Adrenal gland (tissue), 12 donors: Measurements from ENCODE around the gene APCDD1L. TPM values are rescaled to one million over a fixed set of nuclear protein-coding genes. Genes with fewer than 3 reads are reported as not detected.

Experiments used
- DNase-seq, 7 donors: peaks; one replicate each; pipeline ENCODE4 v3.0.0-alpha.2; 2019 to 2020
- H3K27ac ChIP-seq, 5 donors: fragments of 200-600 bp; sonication (generic) in 4 of 5; 1 replicate in 3 of 5; 2 replicates in 2 of 5; pipeline versions ENCODE4 v1.5.1 to v1.8.0; 2016 to 2020; ENCODE audit warnings: mild to moderate bottlenecking in 1 of 5
- H3K27me3 ChIP-seq: fragments of 200-600 bp; 2 replicates; pipeline ENCODE4 v1.8.0; 2021
- H3K36me3 ChIP-seq, 2 donors: fragments of 200-600 bp; replicated peaks in 1 of 2; 1 replicate in 1 of 2; 2 replicates in 1 of 2; pipeline versions ENCODE4 v1.5.1 to v1.8.0; 2018 to 2022
- H3K4me1 ChIP-seq, 2 donors: fragments of 200-600 bp; replicated peaks in 1 of 2; 1 replicate in 1 of 2; 2 replicates in 1 of 2; pipeline versions ENCODE4 v1.5.1 to v1.8.0; 2018 to 2021
- H3K4me3 ChIP-seq, 4 donors: fragments of 200-600 bp; sonication (generic) in 3 of 4; one replicate each; pipeline ENCODE4 v1.5.1; 2016 to 2018
- H3K9me3 ChIP-seq, 3 donors: fragments of 200-600 bp; sonication (generic) in 1 of 3; replicated peaks in 1 of 3; 1 replicate in 2 of 3; 2 replicates in 1 of 3; pipeline versions ENCODE4 v1.5.1 to v1.8.0; 2016 to 2021
- CTCF ChIP-seq, 6 experiments: fragments of 450-650 bp in 4 of 6; fragments of 200-600 bp in 2 of 6; sonication (generic) in 1 of 6; IDR thresholded peaks; 1 replicate in 5 of 6; 2 replicates in 1 of 6; pipeline versions ENCODE4 v1.5.1 to v1.8.0; 2016 to 2021; ENCODE audit warnings: antibody characterized with exemption in 6 of 6, mild to moderate bottlenecking in 2 of 6, moderate library complexity in 1 of 6
- POLR2A ChIP-seq, 2 donors: fragments of 450-650 bp; IDR thresholded peaks; one replicate each; pipeline ENCODE4 v1.6.1; 2017; ENCODE audit warnings: antibody characterized with exemption in 2 of 2, mild to moderate bottlenecking in 2 of 2, moderate library complexity in 1 of 2
- WGBS, 4 donors: extraction: QIAGEN DNeasy Blood & Tissue Kit in 2 of 4; methylation state at CpG; one replicate each; pipeline versions ENCODE4 v1.1.5 to v1.1.7; 2013 to 2017; 5-methylcytosine and 5-hydroxymethylcytosine counted together
- intact Hi-C, 2 donors: fragments of 100-400 bp; cut with DNase I; formaldehyde crosslinking; loops; one replicate each; pipeline versions ENCODE4 v1.14.1 to v1.15.0; 2022 to 2023
- polyA plus RNA-seq, 3 donors: library from polyadenylated mRNA; stranded (reverse); fragments of 200-250 nt in 2 of 3; fragments of 350-450 nt in 1 of 3; fragmentation: Illumina TruSeq in 1 of 3; extraction: RNeasy Lipid Tissue Mini Kit (QIAGEN cat#74804) in 1 of 3; gene quantifications; one replicate each; pipeline ENCODE4 v1.2.3, GENCODE V29; 2013 to 2014
- total RNA-seq, 9 donors: library from RNA; depleted of rRNA in 4 of 9; stranded (reverse); fragments of >200 nt in 4 of 9; fragments of 120-200 nt in 1 of 9; fragmentation: NEBNext Ultra II Directional in 1 of 9; extraction: Animal tissue kit (Norgen Biotek cat#: 25700) in 1 of 9; gene quantifications; one replicate each; pipeline versions ENCODE4 v1.1.0 to v1.2.4, GENCODE V29; 2013 to 2023
- donor health status: healthy with polysubstance abuse.
- donor health status: Bipolar disorder and iron deficiency.
- donor health status: DM: yes; HTN: yes; CAD: no.
- donor health status: DM: no; HTN: no; CAD: no.
- donor health status: DM: no; HTN: no; CAD: no.
- donor health status: DM: yes; HTN: yes; CAD: no.

The APCDD1L gene
- total and polyA plus RNA-seq, 12 donors: 0.06 to 0.96 (median 0.27) TPM; not detected in 4

- Histone ChIP-seq H3K36me3 (no peaks in the 10 kb centered on the region), H3K27ac (peak overlapping the region in 1 of 5 donors; percentile 41), H3K4me3 (no peak overlapping the region), H3K9me3 (no peaks in the 10 kb centered on the region), H3K27me3 (no peaks in the 10 kb centered on the region), H3K4me1 (peaks cover 5 to 7% of the 10 kb centered on the region in 2 donors)
- no peak for TF ChIP-seq CTCF (IDR thresholded peaks at IDR 0.05)
- no peak for TF ChIP-seq POLR2A (IDR thresholded peaks at IDR 0.05)
- 77 to 84% (median 78%) methylated on average over 8 to 9 of the region's 9 CpGs for WGBS, 4 donors
- DNase-seq: peak in 3 of 7 donors; percentile 22 to 64 (median 24)
- intact Hi-C loops: no loop called here
These were observed 38.6 kb upstream of the APCDD1L start for GRCh38 chr20:58553841-58554240.

- peak in 3 of 7 donors; percentile 9 to 39 (median 11) for DNase-seq
- no peak overlapping the region for H3K4me3 ChIP-seq
- TF ChIP-seq POLR2A (IDR thresholded peaks at IDR 0.05): no peak
- no peak for TF ChIP-seq CTCF (IDR thresholded peaks at IDR 0.05)
- H3K9me3 ChIP-seq: no peaks in the 10 kb centered on the region
- no peaks in the 10 kb centered on the region for H3K27me3 ChIP-seq
- 86 to 100% (median 98%) methylated on average over 2 of the region's 2 CpGs for WGBS, 4 donors
- no peaks in the 10 kb centered on the region for H3K36me3 ChIP-seq
- intact Hi-C loops: no loop called here
- H3K4me1 ChIP-seq: peaks cover 5 to 7% of the 10 kb centered on the region in 2 donors
- no peak overlapping the region for H3K27ac ChIP-seq
These were observed 38.0 kb upstream of the APCDD1L start for GRCh38 chr20:58553166-58553696.

GRCh38 chr20:58552366-58552934 lies 37.3 kb upstream of the APCDD1L start:
- DNase-seq: peak in 3 of 7 donors; percentile 11 to 44 (median 12)
- WGBS, 4 donors: 88 to 93% (median 91%) methylated on average over 8 to 11 of the region's 11 CpGs
- H3K9me3 ChIP-seq: no peaks in the 10 kb centered on the region

GRCh38 chr20:58551631-58552030 lies 36.4 kb upstream of the APCDD1L start:
- 93 to 99% (median 95%) methylated on average over 8 of the region's 8 CpGs for WGBS, 4 donors
- intact Hi-C loops: no loop called here
- Histone ChIP-seq H3K27me3 (peaks cover under 1% of the 10 kb centered on the region), H3K4me3 (no peak overlapping the region), H3K27ac (no peak overlapping the region), H3K9me3 (no peaks in the 10 kb centered on the region), H3K4me1 (peaks cover 5 to 7% of the 10 kb centered on the region in 2 donors), H3K36me3 (no peaks in the 10 kb centered on the region)
- peak in 3 of 7 donors; percentile 7 to 44 (median 11) for DNase-seq
- TF ChIP-seq POLR2A (IDR thresholded peaks at IDR 0.05) (no peak), CTCF (IDR thresholded peaks at IDR 0.05) (no peak)

More at GRCh38 chr20:58552366-58552934, 37.3 kb upstream of the APCDD1L start:
- intact Hi-C loops: no loop called here
- Histone ChIP-seq H3K27me3 (no peaks in the 10 kb centered on the region), H3K4me1 (peaks cover 5 to 7% of the 10 kb centered on the region in 2 donors), H3K4me3 (no peak overlapping the region), H3K36me3 (no peaks in the 10 kb centered on the region), H3K27ac (no peak overlapping the region)
- TF ChIP-seq CTCF (IDR thresholded peaks at IDR 0.05) (no peak), POLR2A (IDR thresholded peaks at IDR 0.05) (no peak)
